Left forelimb (tissue), 1 donor: ENCODE results near the gene PIEZO2.
"Not testable (repeated sequence)": the region's sequence is repeated elsewhere in the genome, so short reads cannot be mapped to it uniquely, and the experiment has no call there.

Source experiments
- DNase-seq: peaks from one replicate; pipeline ENCODE4 v3.0.0-alpha.2; 2018; ENCODE audit warnings: low spot score

PIEZO2 gene

DNA sequence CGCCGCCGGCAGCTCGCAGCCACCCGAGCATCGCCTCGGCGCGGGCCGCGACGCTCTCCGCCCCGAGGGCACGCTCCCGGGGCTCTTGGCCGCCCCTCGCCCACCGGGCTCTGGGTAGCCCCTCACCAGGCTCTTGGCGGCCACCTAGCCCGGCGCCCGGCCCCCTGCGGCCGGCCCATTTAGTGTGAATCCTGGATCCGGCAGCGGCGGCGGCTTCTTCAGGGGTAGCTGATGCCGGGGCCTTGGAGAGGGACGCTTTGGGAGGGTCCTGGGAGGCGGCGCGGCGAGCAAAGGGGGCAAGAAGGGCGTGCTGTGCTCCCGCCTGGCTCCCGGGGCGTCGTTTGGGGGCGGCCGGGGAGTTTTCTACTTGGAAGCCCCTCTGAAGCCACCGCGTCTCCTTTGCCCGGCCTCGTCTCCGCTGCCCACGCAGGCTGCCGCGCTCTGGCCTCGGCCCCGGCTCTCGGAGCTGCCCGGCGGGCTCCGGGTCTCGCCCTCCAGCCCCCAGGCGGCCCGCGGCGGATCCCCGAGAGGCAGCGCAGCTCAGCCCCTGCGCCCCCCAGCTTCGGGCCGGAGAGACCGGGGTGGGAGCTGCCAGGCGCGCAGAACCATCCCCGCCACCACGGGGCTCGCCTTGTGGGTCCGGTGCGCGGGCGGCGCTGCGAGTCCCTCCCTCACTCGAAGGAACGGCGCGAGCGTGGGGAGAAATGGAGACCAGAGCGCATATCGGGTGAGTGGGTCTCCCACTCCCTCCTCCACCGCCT is 509 bp downstream of the PIEZO2 start:
- DNase-seq = peak; percentile 78

DNA sequence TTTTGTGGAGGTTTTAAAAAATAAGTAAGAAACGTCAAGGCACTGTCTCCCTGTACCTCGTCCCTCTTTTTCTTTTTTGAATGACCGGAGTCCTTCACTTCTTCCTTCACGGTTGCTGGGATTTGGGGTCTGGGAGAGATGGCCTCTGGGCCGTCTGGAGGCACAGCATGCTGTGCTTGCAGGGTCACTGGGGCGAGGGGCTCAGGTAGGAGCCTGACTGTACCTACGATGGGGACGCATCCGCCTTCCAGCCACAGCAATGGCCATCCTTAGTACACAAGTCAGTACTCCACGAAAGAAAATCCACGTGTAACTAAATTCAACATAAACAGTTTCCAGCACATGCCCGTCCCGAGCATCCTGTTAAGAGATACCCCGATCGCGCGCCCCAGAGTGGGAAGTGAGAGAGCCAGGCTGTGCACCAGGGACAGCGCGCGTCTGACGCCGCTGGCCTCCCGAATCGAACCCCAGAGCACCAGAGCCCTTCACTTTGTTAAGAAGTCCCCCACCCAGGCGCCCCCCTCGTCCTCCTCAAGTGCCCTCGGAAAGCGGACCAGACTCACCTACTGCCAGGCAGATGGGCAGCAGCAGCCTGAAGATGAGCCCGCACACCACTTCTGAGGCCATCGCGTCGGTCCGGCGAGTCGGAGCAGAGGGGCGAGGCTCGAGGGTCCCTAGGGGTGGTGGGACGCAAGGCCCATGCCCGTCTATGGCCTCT is 1.2 kb downstream of the PIEZO2 start:
- DNase-seq = no peak

DNA sequence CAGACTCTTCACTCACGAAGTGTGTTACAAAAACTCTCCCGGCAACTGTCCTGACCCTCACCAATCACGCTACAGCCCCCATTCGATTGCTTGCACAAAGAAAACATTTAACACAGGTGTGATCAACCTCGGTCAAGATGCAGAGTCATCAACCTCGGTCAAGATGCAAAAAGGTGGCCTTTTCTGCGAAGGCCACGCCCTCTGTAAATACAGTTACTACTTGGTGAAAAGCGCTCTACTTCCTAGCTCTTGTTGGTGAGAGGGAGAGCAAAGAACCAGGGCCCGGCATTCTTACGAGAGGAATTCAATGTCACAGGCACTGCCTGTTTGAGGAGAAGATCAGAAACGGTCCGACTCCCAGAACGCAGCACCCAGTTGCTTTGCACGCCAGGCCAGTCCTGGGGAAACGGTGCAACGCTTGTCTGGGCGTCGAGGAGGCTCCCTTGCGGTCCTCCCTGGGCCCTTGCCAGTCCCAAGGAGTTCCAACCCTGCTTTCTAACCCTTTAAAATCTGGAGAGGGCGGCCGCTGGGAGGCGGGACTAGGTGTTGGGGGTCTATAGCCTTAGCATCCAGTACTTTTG is 1.9 kb downstream of the PIEZO2 start:
- DNase-seq = no peak

GRCh38 chr18:11146947-11147345 is 2.4 kb downstream of the PIEZO2 start:
- no peak for DNase-seq

GRCh38 chr18:11146238-11146946 is 3.0 kb downstream of the PIEZO2 start:
- DNase-seq = no peak

GRCh38 chr18:11145413-11146191 is 3.8 kb downstream of the PIEZO2 start:
- no peak for DNase-seq

GRCh38 chr18:11137400-11137799 is 12.0 kb downstream of the PIEZO2 start:
- no peak for DNase-seq

DNA sequence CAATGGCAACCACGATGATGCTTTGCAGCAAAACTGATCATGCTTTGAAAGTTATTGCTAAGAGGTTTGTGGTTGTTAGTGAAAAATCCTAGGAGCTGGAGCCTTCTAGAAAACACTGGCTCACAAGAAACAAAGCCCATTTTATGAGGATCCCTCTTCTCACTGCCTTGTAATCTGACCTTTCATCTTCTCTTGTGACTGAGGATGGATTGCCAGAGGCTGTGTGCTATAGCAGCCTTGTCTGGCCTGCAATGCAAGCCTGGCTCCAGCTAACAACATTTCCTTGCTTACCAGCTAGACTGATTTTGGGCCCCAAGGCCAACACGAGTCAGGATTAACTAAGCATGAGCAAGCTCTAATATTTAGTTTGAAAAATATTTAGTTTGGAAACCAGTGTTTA is 13.1 kb downstream of the PIEZO2 start:
- DNase-seq = no peak

- DNase-seq = no peak
Observed at GRCh38 chr18:11134940-11135339, 14.4 kb downstream of the PIEZO2 start.

DNA sequence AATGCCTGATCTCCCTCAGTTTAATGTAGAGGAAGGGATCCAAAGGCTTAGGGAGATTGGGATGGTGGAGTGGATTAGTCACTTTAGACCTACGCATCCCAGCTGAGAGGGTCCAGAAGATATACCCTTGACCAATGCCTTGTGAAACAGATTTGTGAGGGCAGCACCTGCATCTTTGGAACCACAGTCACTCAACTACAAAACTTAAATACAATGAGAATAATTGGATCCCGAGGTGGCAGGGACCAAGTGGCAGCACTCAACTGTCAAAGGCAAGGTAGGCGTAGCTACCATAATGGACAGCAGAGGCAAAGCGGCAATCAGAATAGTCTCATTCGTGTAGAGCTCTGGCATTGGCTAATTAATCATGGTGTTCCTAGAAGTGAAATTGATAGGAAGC is 20.3 kb downstream of the PIEZO2 start:
- DNase-seq = not testable (repeated sequence)

GRCh38 chr18:11125492-11126315 is 23.7 kb downstream of the PIEZO2 start:
- DNase-seq = no peak

DNA sequence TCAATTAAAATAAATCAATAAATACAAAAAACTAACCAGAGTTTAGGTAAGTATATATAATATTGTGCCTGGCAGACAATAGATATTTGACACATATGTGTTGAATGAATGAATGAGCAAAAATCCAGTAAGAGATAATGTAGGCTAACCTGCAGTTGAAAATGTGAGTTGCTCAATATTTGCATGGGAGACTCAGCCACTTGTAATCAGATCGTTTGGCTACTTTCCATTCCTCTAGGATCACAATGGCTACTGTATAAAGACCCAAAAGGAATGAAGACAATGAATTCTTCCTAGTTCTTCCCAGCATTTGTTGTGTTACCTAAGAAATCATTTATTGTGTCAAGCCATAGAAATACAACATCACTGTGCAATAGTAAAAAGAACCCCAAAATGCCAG is 25.3 kb downstream of the PIEZO2 start:
- DNase-seq = no peak

GRCh38 chr18:11121443-11121849 is 27.9 kb downstream of the PIEZO2 start:
- DNase-seq = no peak

GRCh38 chr18:11119959-11120587 is 29.3 kb downstream of the PIEZO2 start:
- DNase-seq = no peak

- DNase-seq = no peak
Observed at GRCh38 chr18:11119550-11119949, 29.8 kb downstream of the PIEZO2 start.

DNA sequence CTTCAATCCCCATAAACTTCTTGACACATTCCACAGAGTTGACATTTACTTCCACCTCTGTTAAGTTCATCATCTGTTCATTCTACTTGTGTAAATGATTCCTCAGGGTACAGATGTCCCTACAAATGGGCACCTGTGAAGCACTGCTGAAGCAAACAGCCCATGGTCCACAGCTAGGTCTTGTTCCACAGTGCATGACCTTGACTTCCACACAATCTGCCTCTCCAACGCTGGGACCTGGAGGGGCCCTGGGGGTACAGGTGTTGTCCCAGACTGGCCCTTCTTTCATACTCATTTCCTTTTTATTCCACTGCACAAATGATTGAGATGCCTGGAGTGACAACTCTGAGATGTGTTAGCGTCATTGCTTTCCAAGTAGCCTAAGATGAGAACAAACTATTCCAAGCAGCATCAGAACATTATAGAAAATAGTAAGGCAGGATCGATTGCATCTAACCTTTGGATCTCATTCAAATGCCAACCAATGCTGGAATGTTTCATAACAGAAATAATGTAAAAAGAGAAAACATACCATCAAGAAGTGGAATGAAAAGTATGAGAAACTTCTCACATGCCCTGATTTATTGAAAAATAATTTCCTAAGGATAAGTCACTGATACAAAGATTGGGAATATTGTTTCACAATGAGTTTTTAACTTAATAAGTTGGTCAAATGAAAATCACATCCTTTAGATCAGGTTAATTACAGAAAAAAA is 31.2 kb downstream of the PIEZO2 start:
- DNase-seq = no peak

DNA sequence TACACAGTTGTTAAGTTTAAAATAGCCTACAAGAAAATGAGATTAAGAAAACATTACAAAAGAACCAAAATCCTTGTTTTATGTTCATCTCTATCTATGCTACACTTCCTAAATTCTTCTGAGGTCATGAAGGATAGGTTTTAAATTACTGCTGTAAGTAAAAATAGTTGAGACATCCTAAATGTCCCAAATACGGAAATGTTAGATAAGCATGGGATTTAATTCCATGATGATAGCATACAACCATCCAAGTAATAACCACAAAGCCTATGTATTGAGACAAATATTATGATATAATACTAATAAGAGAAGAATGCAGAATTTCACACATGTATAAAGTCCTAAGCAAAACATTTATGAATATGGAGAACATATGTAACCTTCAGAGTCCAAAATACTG is 34.1 kb downstream of the PIEZO2 start:
- DNase-seq = no peak

DNA sequence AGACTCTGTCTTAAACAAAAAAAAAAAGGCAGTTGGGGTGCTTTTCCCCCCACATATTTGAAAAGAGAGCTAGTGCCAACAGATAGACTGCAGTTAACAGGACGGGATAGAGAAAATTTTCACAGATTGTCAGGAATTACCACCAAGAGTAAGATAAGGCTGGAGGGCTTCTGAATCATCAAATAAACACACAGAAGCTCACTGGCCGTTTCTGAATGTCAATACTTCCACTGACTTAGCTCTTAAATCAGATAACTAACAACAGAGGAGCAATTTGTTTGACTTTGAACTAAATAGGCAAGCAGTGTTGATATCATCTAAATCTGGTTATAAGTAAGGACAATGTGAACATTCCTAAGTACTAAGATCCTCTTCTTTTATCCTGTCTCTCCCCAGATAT is 34.7 kb downstream of the PIEZO2 start:
- no peak for DNase-seq

GRCh38 chr18:11113937-11114336 is 35.4 kb downstream of the PIEZO2 start:
- no peak for DNase-seq

DNA sequence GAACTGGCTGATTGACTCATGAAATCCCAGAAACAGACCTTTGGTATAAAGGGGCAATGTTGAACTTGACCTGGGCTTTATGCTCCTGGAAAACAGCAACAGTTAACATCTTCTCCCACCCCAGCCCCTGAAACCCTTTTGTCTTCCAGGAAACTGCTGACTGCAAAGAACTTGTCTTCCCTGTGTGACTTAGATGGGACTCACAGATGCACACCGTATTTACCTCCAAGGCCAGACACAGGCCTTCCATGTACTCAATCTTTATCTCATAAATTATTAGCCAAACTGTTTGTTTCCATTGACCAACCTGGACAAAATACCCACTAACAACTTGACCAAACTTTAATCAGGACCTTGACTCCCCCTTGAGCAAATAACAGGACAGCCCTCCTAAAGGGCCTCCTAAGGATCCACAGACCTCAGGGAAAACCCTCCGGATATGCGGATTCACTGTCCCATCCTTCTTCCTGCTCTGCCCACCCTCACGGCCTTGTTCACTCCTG is 36.3 kb downstream of the PIEZO2 start:
- DNase-seq = no peak
